IPS-NIHi11 (cell line): ENCODE measurements around the gene PF4V1.

Experiments
- DNase-seq: peaks from one replicate; pipeline ENCODE4 v3.0.0; 2012; ENCODE audit warnings: mixed read lengths, low spot score

The PF4V1 gene

GRCh38 chr4:73847526-73848182 is 5.4 kb upstream of the PF4V1 start:
- DNase-seq, result no peak

GRCh38 chr4:73848183-73848777 is 4.8 kb upstream of the PF4V1 start:
- no peak for DNase-seq

GRCh38 chr4:73850261-73850970 is 2.7 kb upstream of the PF4V1 start:
- DNase-seq, result no peak

GRCh38 chr4:73851293-73851692 is 1.8 kb upstream of the PF4V1 start:
- no peak for DNase-seq

GRCh38 chr4:73852771-73853170 is 325 bp upstream of the PF4V1 start:
- DNase-seq, result no peak

GRCh38 chr4:73853718-73854473 is 800 bp downstream of the PF4V1 start:
- no peak for DNase-seq

- DNase-seq, result no peak
Measured at GRCh38 chr4:73855406-73855805, 2.3 kb downstream of the PF4V1 start.

- DNase-seq, result no peak
Measured at GRCh38 chr4:73856518-73856917, 3.4 kb downstream of the PF4V1 start.

GRCh38 chr4:73859614-73860088 is 6.6 kb downstream of the PF4V1 start:
- DNase-seq, result peak; percentile 20

- no peak for DNase-seq
Measured at GRCh38 chr4:73860181-73860580, 7.1 kb downstream of the PF4V1 start.

GRCh38 chr4:73860917-73861316 is 7.8 kb downstream of the PF4V1 start:
- DNase-seq, result no peak

- DNase-seq, result no peak
Measured at GRCh38 chr4:73862322-73862721, 9.2 kb downstream of the PF4V1 start.

GRCh38 chr4:73864365-73864764 is 11.3 kb downstream of the PF4V1 start:
- DNase-seq, result peak; percentile 51

GRCh38 chr4:73864961-73865360 is 11.9 kb downstream of the PF4V1 start:
- DNase-seq, result no peak

- DNase-seq, result no peak
Measured at GRCh38 chr4:73865431-73866096, 12.5 kb downstream of the PF4V1 start.

- no peak for DNase-seq
Measured at GRCh38 chr4:73866246-73866645, 13.2 kb downstream of the PF4V1 start.

- DNase-seq, result peak; percentile 27
Measured at GRCh38 chr4:73867783-73868182, 14.7 kb downstream of the PF4V1 start.

GRCh38 chr4:73868206-73869129 is 15.4 kb downstream of the PF4V1 start:
- peak; percentile 38 for DNase-seq

- peak; percentile 45 for DNase-seq
Measured at GRCh38 chr4:73869130-73870055, 16.3 kb downstream of the PF4V1 start, which contains the start of gene CXCL1. CXCL1 (plus strand) TSS chr4:73869393; CDS start chr4:73869471, 78 bp downstream.

GRCh38 chr4:73870260-73870659 is 17.2 kb downstream of the PF4V1 start:
- no peak for DNase-seq
